Cardiac muscle cell (in vitro differentiated cells and primary cell): Measurements from ENCODE around the gene RGS3. TPM values are rescaled to one million over a fixed set of nuclear protein-coding genes. Genes with fewer than 3 reads are reported as not detected.
A peak's percentile ranks its signal among the peaks of the same experiment; 100 is the strongest.

Experiments
- DNase-seq, 2 donors: peaks; one replicate each; pipeline versions ENCODE4 v3.0.0 to v3.0.0-alpha.2; 2010 to 2017; ENCODE audit warnings: low read depth in 1 of 2, low spot score in 1 of 2
- H3K27ac ChIP-seq: fragments of 200-600 bp; sonication (generic); 2 replicates; pipeline ENCODE4 v1.5.1; 2016
- H3K27me3 ChIP-seq: fragments of 200-600 bp; sonication (generic); 2 replicates; pipeline ENCODE4 v1.6.0; 2016; ENCODE audit warnings: control low read depth
- H3K36me3 ChIP-seq: fragments of 200-600 bp; sonication (generic); 2 replicates; pipeline ENCODE4 v1.5.1; 2016; ENCODE audit warnings: control low read depth
- H3K4me1 ChIP-seq: fragments of 200-600 bp; sonication (generic); 2 replicates; pipeline ENCODE4 v1.8.1; 2017; ENCODE audit warnings: low read depth, mild to moderate bottlenecking, mixed run types
- H3K4me3 ChIP-seq: fragments of 200-600 bp; sonication (generic); 2 replicates; pipeline ENCODE4 v1.5.1; 2016; ENCODE audit warnings: mild to moderate bottlenecking
- H3K9me3 ChIP-seq: fragments of 200-600 bp; sonication (generic); 2 replicates; pipeline ENCODE4 v1.5.1; 2017; ENCODE audit warnings: low read depth, mild to moderate bottlenecking, control low read depth
- polyA plus RNA-seq: library from polyadenylated mRNA; unstranded; fragments of >200 nt; fragmentation: Nextera tagmentation; extraction: Ambion mirVana; gene quantifications from 2 replicates; pipeline ENCODE4 v1.2.1, GENCODE V29; 2016
- total RNA-seq: library from RNA; depleted of rRNA; stranded (reverse); fragments of >200 nt; gene quantifications from 2 replicates; pipeline ENCODE4 v1.2.3, GENCODE V29; 2016
- TF ChIP-seq, protein P1 (sequence below): IDR thresholded peaks from 2 replicates; pipeline ENCODE4 v1.5.1; 2012; ENCODE audit warnings: low read depth, mild to moderate bottlenecking, low read length

The RGS3 gene
- total and polyA plus RNA-seq, 2 experiments from 2014 or later, result 94.7 to 126 TPM

DNA sequence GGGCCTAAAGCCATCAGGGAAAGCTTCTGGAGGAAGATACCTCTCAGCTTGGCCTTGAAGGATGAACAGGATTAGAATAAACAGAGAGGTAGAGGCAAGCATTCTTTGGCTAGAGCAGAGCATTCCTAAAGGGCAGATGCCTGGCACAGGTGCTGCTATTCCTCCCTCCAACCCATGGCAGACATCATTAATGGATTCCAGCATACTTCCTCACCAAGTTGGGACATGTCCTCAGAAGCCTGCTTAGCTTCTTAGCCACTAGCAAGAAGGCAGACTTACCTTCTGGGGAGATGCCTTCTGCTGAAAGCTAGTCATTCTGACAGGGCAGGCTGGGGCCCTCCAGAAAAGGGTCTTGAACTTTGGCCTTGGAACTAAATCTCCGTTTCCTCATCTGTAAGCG is 122.0 kb downstream of the RGS3 start:
- Histone ChIP-seq H3K4me3 (no peak overlapping the region), H3K27ac (peak overlapping the region; percentile 50), H3K27me3 (no peaks in the 10 kb centered on the region), H3K4me1 (peaks cover 13% of the 10 kb centered on the region), H3K36me3 (peaks cover 9% of the 10 kb centered on the region), H3K9me3 (no peaks in the 10 kb centered on the region)
- TF ChIP-seq, protein P1, sequence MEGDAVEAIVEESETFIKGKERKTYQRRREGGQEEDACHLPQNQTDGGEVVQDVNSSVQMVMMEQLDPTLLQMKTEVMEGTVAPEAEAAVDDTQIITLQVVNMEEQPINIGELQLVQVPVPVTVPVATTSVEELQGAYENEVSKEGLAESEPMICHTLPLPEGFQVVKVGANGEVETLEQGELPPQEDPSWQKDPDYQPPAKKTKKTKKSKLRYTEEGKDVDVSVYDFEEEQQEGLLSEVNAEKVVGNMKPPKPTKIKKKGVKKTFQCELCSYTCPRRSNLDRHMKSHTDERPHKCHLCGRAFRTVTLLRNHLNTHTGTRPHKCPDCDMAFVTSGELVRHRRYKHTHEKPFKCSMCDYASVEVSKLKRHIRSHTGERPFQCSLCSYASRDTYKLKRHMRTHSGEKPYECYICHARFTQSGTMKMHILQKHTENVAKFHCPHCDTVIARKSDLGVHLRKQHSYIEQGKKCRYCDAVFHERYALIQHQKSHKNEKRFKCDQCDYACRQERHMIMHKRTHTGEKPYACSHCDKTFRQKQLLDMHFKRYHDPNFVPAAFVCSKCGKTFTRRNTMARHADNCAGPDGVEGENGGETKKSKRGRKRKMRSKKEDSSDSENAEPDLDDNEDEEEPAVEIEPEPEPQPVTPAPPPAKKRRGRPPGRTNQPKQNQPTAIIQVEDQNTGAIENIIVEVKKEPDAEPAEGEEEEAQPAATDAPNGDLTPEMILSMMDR, result no peak
- no peak for DNase-seq

DNA sequence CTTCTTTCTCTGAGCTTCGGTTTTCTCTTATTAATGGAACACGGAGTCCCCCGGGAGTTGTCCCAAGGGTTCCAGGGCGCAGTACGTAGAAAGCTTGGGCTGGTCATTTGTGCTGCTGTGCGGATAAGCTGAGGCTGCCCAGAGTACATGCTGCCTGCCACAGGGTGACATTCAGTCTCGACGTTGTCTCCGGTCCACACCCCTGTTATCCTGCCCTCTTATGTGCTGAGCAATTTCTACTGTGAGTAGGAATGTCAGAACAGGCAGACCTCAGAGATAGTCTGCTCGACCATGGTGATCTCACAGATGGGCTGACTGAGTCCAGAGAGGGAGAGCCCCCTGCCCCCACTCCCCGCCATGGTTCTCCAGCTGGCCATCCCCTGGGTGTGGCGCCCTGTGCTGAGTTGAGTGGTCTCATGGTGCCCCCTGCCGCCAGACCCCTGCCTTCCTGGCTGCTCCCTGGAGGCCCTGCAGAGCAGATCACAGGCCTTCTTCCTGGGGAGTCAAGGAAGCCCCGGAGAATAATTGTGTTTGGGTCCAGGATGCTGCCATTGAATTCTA is 124.0 kb downstream of the RGS3 start:
- peak; percentile 49 to 61 for DNase-seq
- H3K4me1 ChIP-seq, result peaks cover 18% of the 10 kb centered on the region
- TF ChIP-seq, protein P1, result peak; percentile 61

DNA sequence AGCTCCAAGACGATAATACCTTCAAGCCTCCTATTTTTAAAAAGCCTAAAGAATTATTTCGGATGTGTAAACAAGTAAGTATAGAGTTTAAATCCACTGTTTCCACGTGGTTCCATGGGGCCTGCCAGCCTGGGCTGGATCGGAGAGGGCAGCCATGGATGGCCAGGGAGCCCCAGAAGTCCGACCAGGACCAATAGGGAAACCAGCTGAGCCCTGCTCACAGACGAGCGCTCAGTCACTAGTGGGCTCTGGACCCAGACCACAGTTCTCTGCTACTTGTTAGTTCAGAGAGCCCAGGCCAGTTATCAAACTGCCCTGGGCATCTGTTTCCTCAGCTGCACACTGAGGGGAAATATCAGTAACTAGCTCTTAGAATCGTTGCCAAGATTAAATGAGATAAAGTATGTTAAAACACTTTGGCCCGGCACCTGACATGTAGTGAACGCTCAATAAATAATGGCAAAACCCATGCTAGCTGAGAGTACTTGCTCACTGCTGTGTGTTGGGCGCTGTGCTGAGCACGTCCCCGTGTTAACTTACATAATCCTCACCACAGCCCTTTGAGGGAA is 124.8 kb downstream of the RGS3 start:
- TF ChIP-seq, protein P1, result no peak
- DNase-seq, result no peak
- H3K9me3 ChIP-seq, result no peaks in the 10 kb centered on the region
- peaks cover 9% of the 10 kb centered on the region for H3K36me3 ChIP-seq
- no peaks in the 10 kb centered on the region for H3K27me3 ChIP-seq
- no peak overlapping the region for H3K4me3 ChIP-seq
- peaks cover 26% of the 10 kb centered on the region for H3K4me1 ChIP-seq
- no peak overlapping the region for H3K27ac ChIP-seq

More for the DNA sequence above, 124.0 kb downstream of the RGS3 start:
- H3K27ac ChIP-seq, result peak overlapping the region; percentile 10
- no peak overlapping the region for H3K4me3 ChIP-seq
- no peaks in the 10 kb centered on the region for H3K9me3 ChIP-seq
- H3K27me3 ChIP-seq, result no peaks in the 10 kb centered on the region
- H3K36me3 ChIP-seq, result peaks cover 9% of the 10 kb centered on the region

DNA sequence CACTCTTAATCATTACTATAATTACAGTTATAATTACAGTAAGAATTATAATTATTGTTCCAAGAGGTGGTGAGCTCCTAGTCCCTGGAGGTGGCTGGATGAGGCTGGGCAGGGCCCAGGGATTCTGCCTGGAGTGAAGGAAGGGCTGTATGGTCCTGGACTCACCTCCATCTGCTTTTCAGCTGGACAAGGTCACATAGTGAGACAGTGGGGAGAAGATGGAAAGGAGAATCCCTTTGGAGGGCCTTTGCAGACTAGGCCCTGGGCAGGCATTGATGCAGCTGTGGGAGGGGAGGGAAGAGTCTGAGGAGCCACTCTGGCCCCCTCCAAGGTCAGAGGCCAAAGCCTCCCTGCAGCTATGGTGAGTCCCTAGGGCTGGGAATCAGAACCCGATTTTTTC is 125.4 kb downstream of the RGS3 start:
- Histone ChIP-seq H3K27ac (no peak overlapping the region), H3K27me3 (no peaks in the 10 kb centered on the region), H3K36me3 (peaks cover 9% of the 10 kb centered on the region), H3K9me3 (no peaks in the 10 kb centered on the region), H3K4me3 (no peak overlapping the region), H3K4me1 (peaks cover 28% of the 10 kb centered on the region)
- TF ChIP-seq, protein P1, result no peak
- no peak for DNase-seq

DNA sequence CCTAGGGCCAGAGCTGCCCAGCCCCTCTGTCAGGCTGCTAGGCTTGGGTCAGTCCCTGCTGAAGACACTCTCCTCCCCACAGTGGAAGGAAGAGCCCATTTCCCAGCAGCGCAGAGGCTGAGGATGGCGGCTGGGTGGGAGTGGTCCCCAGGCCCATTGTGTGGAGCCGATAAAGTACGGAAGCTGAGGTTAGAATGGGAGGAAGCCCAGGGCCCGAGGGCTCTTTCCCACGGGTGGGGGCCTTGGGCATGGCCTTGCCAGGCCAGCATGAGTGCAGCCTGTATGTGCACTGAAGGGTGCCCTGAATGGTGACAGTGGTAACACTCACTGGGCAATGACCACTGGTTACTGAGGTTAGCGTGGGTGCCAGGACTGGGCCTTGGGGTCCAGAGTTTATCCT is 125.9 kb downstream of the RGS3 start:
- DNase-seq, result no peak
- Histone ChIP-seq H3K9me3 (no peaks in the 10 kb centered on the region), H3K36me3 (peaks cover 6% of the 10 kb centered on the region), H3K27me3 (no peaks in the 10 kb centered on the region), H3K27ac (no peak overlapping the region), H3K4me3 (no peak overlapping the region), H3K4me1 (peaks cover 28% of the 10 kb centered on the region)
- TF ChIP-seq, protein P1, result no peak
